Activated T-cell treated with anti-CD3 and anti-CD28 coated beads for 4 hours (primary cell): Measurements from ENCODE around the gene EEPD1.

ENCODE experiments used
- DNase-seq: peaks from one replicate; pipeline ENCODE4 v3.0.0-alpha.2; 2020

The EEPD1 gene

GRCh38 chr7:36349626-36350025, 196.6 kb downstream of the EEPD1 start:
- DNase-seq: no peak
